Renal pelvis (tissue), 4 donors: ENCODE results near the gene SDCBP2. TPM values are rescaled to one million over a fixed set of nuclear protein-coding genes. Genes with fewer than 3 reads are reported as not detected.
"Not testable (repeated sequence)": the region's sequence is repeated elsewhere in the genome, so short reads cannot be mapped to it uniquely, and the experiment has no call there.

ENCODE experiments used
- DNase-seq: peaks from one replicate; pipeline ENCODE4 v3.0.0-alpha.2; 2013
- polyA plus RNA-seq, 3 donors: library from polyadenylated mRNA; unstranded; fragments of 120-200 nt; gene quantifications; one replicate each; pipeline ENCODE4 v1.2.1, GENCODE V29; 2013; ENCODE audit not compliant: insufficient read length in 3 of 3

The SDCBP2 gene
- polyA plus RNA-seq, 3 donors, result 2.5 to 3.5 (median 3.4) TPM

DNA sequence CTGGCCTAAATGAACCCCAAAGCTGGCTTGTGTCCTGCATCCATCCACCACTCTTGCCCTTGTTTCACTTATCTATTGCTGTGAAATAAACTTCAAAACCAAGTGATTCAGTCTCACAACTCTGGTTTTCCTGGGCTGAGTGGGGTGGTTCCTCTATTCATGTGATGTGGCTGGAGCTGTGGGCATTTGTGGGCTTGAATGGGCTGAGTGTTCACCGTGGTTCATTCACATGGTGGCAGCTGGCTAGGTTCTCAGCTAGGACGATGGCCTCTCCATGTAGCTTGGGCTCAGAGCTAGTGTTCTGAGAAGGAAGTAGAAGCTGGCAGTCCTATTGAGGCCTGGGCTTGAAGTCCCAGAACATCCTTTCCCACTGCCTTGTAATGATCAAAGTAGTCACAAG is 33.5 kb upstream of the SDCBP2 start:
- DNase-seq, result no peak

DNA sequence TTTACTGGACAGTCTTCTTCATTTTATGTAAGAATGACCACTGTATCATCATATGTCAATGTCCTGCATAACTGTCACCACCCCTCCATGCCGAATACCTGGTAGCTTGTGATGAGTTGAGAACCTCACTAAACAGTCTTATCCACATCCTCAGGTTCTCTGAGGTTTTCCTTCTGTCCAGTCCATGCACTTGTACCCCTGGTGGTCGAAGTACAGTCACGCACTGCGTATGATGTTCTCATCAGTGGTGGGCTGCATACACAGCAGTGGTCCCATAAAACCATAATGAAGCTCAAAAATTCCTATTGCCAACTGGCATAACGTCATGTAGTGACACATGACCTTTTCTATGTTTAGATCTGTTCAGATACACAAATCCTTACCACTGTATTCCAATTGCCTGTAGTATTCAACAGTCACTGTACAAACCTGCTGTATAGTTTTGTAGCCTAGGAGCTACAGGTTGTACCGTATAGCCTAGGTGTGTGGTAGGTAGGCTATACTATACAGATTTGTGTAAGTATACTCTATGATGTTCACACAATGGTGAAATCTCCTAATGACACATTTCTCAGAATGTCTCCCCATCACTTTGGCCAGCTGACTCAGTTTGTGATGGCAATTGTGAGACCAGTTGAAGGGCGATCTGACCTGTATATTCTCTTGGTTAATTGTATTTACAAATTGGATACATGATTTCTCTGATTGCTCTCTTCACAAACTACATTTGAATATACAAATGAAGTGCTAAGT is 31.3 kb upstream of the SDCBP2 start:
- DNase-seq, result no peak

DNA sequence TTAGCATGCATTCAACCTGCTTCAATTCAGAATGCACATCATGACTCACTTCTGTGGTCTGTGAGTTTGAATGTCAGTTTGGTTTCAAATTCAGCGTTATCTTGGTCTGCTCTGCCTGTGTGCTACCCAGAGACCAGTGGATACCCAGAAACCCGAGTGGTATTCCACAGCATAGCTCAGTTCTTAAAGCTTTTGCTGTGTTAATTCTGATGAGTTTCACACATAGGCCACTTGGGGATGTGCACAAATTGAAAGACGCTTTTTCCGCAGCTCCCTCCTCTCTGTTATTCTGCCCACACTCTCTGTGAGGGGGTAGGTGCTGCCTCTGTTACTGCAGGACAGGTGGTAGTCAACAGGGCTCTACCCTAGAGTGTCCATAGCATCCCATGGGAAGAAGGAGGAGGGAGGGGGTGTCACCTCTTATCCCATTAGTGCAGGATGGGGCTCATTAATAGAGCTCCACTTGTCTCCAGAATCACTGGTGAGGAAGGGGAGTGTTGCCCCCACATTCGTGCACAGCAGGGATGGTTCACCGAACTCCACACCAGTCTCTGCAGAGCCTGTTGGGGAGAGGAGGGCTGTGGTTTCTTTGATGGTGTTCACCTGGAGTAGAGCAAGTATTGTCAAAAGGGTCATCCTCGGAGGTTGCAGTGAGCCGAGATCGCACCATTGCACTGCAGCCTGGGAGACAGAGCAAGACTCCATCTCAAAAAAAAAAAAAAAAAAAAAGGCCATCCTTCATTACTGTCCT is 29.2 kb upstream of the SDCBP2 start:
- no peak for DNase-seq

- DNase-seq, result no peak
Measured at GRCh38 chr20:1353956-1354355, 25.0 kb upstream of the SDCBP2 start.

DNA sequence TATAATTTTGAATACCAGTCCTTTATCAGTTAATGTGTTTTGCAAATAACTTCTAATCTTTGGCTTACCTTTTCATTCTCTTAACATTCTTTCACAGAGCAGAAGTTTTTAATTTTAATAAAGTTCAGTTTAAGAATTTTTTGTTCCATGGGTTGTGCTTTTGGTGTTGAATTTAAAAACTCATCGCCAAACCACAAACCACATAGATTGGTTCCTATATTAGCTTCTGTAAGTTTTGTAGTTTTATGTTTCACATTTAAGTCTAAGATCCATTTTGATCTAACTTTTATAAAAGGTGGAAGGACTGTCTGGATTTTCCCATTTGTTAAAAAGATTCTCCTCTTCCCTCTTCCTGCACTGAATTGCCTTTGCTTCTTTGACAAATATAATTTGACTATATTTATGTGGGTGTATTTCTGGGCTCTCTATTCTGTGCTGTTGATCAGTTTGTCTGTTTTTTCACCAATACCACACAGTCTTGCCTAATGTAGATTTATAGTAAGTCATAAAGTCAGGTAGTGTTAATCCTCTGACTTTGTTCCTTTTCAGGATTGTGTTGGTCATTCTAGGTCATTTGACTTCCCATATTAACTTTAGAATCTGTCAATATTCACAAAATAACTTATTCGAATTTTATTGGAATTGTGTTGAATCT is 17.5 kb upstream of the SDCBP2 start:
- DNase-seq, result no peak

- DNase-seq, result no peak
Measured at GRCh38 chr20:1345756-1346093, 16.8 kb upstream of the SDCBP2 start.

GRCh38 chr20:1345030-1345755 is 16.3 kb upstream of the SDCBP2 start:
- no peak for DNase-seq

DNA sequence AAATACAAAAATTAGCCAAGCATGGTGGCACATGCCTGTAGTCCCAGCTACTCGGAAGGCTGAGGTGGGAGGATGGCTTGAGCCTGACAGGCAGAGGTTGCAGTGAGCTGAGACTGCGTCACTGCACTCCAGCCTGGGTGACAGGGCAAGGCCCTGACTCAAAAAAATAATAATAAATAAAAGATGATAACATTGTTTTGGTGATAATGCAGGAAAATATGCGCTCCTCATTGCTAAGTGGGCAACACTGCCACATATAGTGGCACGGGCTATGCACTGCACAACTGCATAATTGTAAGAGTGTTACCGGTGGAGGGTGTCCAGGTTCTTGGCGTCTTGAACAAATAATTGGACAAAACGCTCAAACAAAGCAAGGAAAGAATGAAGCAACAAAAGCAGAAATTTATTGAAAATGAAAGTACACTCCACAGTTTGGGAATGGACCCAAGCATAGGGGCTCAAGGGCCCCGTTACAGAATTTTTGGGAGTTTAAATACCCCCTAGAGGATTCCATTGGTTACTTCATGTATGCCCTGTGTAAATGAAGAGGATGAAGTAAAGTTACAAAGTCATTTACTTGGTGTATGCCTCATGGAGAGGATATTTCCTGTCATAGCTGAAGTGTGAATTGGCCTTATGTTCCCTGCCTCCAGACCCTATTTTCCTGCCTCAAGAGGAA is 14.6 kb upstream of the SDCBP2 start:
- not testable (repeated sequence) for DNase-seq

DNA sequence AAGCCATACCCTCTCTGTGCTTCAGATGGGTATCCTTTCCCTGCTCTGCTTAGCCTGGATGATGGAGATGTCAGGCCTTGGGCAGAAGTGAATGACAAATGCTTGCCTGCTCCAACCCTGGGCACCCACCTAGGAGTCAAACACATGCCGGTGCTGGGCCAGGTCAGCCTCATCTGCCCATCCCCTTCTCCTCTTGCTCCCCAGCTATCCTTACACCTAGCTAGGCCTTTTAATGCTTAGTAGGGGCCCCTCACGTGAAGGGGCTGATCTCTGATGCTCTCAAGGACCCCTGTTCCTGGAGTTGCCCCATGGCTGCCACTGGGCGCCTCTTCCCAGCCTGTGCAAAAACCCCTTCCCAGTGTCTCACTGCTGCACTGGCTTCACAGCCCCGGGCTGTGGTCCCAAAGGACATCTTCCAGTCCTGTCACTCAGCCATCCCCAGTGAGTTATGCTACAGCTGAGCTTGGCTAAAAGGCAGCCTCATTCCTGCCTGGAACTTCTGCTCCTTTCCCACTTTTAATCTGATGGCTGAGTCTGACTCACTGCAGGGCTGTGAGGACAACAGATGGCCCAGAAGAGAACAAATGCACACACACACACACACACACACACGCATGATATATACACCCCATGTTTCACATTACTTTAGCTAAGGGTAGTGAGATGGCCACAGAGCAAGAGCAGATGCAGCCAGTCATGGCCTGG is 12.8 kb upstream of the SDCBP2 start:
- no peak for DNase-seq

DNA sequence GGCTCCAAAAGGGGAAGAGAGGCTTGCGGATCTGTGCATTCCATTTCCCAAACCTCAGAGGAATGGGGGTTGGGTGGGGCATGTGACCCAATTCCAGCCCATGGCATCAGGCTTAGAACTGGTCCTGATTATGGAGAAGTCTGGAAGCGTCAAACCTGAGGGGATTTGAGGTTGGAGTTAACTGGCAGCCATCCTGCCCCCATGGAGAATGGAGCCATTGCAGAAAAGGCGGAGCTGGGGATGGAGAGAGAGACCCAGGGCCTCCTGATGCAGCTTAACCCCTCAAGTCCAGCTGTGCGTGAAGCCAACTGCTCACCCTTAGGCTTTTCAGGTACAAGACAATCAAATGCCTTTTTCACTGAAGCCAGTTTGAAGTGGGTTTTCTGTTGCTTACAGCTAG is 9.9 kb upstream of the SDCBP2 start:
- no peak for DNase-seq

GRCh38 chr20:1338096-1338495 is 9.2 kb upstream of the SDCBP2 start:
- no peak for DNase-seq

DNA sequence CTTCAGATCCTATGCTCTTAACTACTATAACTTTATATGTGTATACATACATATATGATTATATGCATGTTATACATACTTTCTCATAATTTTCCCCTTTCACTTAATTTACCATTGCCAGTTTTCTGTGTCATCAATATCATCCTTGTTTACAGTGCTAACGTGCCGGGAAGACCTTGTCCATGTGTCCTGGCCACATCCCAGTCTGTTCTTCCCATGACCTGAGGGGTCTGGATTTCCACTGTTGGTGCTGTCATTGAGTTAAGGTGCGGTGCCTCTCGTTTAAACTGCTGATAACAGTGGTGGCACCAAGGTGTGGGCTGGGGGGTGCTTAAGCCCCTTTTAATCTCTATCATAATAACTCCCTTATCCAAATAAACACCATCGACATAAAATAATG is 8.5 kb upstream of the SDCBP2 start:
- DNase-seq, result no peak

DNA sequence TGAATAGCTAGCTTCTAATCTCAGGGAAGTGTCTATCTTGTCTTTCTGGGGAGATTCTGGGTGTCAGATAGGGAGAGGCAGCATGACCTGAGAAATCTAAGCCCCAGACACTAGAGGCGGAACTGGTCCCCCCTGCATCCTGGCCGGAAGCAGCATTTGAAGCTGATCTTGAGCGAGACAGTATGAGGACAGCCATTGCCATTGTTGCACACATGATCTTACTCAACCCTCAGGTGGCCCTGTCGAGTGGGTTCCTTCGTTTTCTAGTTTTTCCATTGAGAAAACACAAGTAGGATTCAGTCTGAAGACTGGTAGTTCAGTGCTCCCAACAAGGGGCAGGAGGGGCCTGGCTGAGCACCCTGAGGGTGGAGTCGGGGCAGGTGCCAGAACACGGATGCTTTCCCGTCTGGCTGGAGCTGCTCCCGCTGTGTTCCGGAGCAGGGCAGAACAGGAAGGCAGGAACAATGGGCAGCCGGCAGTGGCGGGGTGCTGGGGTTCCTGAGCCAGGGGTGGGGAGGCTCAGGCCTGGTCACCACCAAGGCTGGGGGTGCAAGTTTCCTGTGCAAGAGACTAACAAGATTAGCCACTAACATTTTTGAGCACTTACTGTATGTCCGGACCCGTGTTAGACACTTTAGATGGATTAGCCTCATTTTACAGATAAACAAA is 7.9 kb upstream of the SDCBP2 start:
- DNase-seq, result no peak

DNA sequence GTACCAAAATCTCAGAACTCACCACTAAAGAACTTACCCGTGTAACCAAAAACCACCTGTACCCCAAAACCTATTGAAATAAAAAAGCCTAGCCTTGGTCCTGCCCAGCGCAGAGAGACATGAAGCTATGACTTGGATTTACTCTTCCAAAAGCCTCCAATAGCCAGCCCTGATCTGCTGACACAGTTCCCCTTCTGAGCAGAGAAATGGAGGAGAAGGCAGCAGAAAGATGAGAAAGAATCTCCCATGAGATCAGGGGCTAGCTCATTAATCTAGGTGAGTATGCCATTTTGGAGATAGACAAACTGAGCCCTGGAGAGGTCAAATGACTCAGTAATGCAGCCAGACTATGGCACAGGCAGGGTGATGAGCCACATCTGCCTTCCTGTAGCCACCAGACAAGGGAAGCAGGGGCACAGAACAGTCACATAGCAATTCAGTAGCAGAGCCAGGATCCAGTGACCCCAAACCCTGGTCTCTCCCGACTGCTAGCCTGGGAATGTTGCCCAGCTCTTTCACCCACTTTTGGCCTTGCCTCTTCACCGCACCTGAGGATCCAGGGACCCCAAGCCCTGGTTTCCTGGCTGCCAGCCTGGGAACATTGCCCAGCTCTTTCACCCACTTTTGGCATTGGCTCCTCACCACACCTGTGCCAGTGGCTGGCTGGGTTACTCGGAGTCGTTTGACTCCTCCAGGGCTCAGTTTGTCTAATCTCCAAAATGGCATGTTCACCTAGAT is 7.2 kb upstream of the SDCBP2 start:
- no peak for DNase-seq

- DNase-seq, result no peak
Measured at GRCh38 chr20:1334761-1335160, 5.8 kb upstream of the SDCBP2 start.

DNA sequence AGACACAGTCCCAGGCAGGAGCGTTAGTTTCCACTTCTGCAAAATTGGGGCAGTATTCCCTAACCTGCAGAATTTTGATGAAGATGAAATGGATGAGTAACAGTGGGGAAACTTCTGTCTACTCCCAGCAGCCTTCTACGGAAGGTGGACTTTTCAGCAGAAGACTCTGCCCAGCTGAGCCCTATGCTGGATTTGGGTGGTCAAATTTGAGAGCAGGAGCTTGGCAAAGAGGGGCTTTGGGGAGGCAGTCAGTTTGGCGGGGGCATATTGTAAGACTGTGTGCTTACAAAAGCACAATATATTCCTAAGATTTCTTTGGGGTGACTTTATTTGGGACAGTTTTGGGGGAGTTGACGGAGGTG is 5.4 kb upstream of the SDCBP2 start:
- DNase-seq, result no peak

- DNase-seq, result no peak
Measured at GRCh38 chr20:1333462-1334369, 4.8 kb upstream of the SDCBP2 start.

DNA sequence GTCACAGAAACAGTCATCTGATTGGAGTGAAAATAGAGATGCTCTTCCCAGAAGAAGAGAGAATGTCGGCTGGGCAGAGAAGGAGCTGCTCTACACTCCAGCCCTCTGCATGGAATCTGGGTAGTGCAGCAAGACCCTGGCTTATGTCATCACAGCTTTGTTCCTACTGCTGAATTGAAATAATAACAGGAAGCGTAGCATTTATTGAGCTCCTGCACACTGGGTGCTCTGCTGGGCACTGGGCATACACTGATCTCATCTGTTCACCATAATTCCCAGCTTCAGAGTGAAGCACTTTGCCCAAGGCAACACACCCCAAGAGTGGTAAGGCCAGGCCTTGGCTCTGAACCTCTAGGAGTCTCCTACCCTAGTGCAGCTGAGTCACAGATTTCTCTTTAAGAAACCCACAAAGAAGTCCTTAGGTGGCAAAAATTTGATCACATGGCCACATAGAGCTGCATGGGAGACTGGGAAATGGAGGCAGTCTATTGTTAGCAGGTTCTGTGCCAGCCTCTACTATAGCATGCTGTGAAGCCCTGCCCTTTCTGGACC is 3.9 kb upstream of the SDCBP2 start:
- DNase-seq, result no peak
